Liver (tissue), 3 donors: ENCODE data around the gene HSPA12B.

Experiments
- ATF3 ChIP-seq: IDR thresholded peaks from 2 replicates; pipeline ENCODE4 v1.6.1; 2016; ENCODE audit warnings: antibody characterized with exemption
- CTCF ChIP-seq: fragments of 150-350 bp; IDR thresholded peaks from 2 replicates; pipeline ENCODE4 v1.5.1; 2017; ENCODE audit warnings: improper control_type of control experiment, low read depth, low read length; ENCODE audit not compliant: missing input control
- FOXA2 ChIP-seq: IDR thresholded peaks from 2 replicates; pipeline ENCODE4 v1.6.1; 2016; ENCODE audit warnings: antibody characterized with exemption
- GABPA ChIP-seq, 2 donors: IDR thresholded peaks in 1 of 2; conservative IDR thresholded peaks in 1 of 2; 2 replicates each; pipeline ENCODE4 v1.6.1; 2016; ENCODE audit warnings: antibody characterized with exemption in 2 of 2, mild to moderate bottlenecking in 1 of 2, moderate library complexity in 1 of 2
- HNF4G ChIP-seq: IDR thresholded peaks from 2 replicates; pipeline ENCODE4 v1.6.1; 2016; ENCODE audit warnings: antibody characterized with exemption
- JUND ChIP-seq, 2 donors: IDR thresholded peaks; 2 replicates each; pipeline ENCODE4 v1.6.1; 2016; ENCODE audit warnings: antibody characterized with exemption in 2 of 2
- MAX ChIP-seq: IDR thresholded peaks from 2 replicates; pipeline ENCODE4 v1.6.1; 2016; ENCODE audit warnings: antibody characterized with exemption
- REST ChIP-seq: IDR thresholded peaks from 2 replicates; pipeline ENCODE4 v1.6.1; 2016; ENCODE audit warnings: antibody characterized with exemption, mild to moderate bottlenecking
- RXRA ChIP-seq, 2 donors: IDR thresholded peaks; 2 replicates each; pipeline ENCODE4 v1.6.1; 2017 to 2018; ENCODE audit warnings: antibody characterized with exemption in 2 of 2, mild to moderate bottlenecking in 1 of 2
- SP1 ChIP-seq: IDR thresholded peaks from 2 replicates; pipeline ENCODE4 v1.6.1; 2018; ENCODE audit warnings: antibody characterized with exemption, mild to moderate bottlenecking
- TAF1 ChIP-seq: conservative IDR thresholded peaks from 2 replicates; pipeline ENCODE4 v1.6.1; 2016; ENCODE audit warnings: antibody characterized with exemption, mild to moderate bottlenecking
- YY1 ChIP-seq: IDR thresholded peaks from 2 replicates; pipeline ENCODE4 v1.6.1; 2016; ENCODE audit warnings: antibody characterized with exemption, mild to moderate bottlenecking
- ZBTB33 ChIP-seq: IDR thresholded peaks from 2 replicates; pipeline ENCODE4 v1.6.1; 2016; ENCODE audit warnings: antibody characterized with exemption
- donor health status: healthy.
- donor health status: healthy.

GRCh38 chr20:3685341-3685740 is 47.1 kb upstream of the HSPA12B start:
- no peak for TF ChIP-seq CTCF
- TF ChIP-seq REST: no peak
- no peak for TF ChIP-seq JUND (IDR thresholded peaks at IDR 0.05)
- no peak for TF ChIP-seq FOXA2
- TF ChIP-seq MAX: no peak
- no peak for TF ChIP-seq GABPA (IDR thresholded peaks at IDR 0.05 in 1 of 2, conservative IDR thresholded peaks at IDR 0.05 in 1 of 2)
- no peak for TF ChIP-seq RXRA (IDR thresholded peaks at IDR 0.05)
- no peak for TF ChIP-seq SP1
- TF ChIP-seq ATF3: no peak
- no peak for TF ChIP-seq TAF1
- TF ChIP-seq YY1: no peak
- TF ChIP-seq ZBTB33: no peak
- no peak for TF ChIP-seq HNF4G
